KOPT-K1 (cell line): ENCODE results near the gene ZNF850.
A peak's percentile ranks its signal among the peaks of the same experiment; 100 is the strongest.
"Not testable (repeated sequence)": the region's sequence is repeated elsewhere in the genome, so short reads cannot be mapped to it uniquely, and the experiment has no call there.

Source experiments
- H3K27ac ChIP-seq: fragments of 200-600 bp; sonication (generic); 2 replicates; pipeline ENCODE4 v1.5.1; 2016; ENCODE audit warnings: antibody characterized with exemption, mild to moderate bottlenecking, low read depth, low read length; ENCODE audit not compliant: poor library complexity, severe bottlenecking
- H3K36me3 ChIP-seq: fragments of 200-600 bp; sonication (generic); 2 replicates; pipeline ENCODE4 v1.5.1; 2017; ENCODE audit warnings: antibody characterized with exemption, mild to moderate bottlenecking, low read length, moderate library complexity; ENCODE audit not compliant: insufficient read depth
- H3K9me3 ChIP-seq: fragments of 200-600 bp; sonication (generic); 2 replicates; pipeline ENCODE4 v1.5.1; 2017; ENCODE audit warnings: antibody characterized with exemption, low read length, mild to moderate bottlenecking; ENCODE audit not compliant: insufficient read depth, poor library complexity, severe bottlenecking

The ZNF850 gene

DNA sequence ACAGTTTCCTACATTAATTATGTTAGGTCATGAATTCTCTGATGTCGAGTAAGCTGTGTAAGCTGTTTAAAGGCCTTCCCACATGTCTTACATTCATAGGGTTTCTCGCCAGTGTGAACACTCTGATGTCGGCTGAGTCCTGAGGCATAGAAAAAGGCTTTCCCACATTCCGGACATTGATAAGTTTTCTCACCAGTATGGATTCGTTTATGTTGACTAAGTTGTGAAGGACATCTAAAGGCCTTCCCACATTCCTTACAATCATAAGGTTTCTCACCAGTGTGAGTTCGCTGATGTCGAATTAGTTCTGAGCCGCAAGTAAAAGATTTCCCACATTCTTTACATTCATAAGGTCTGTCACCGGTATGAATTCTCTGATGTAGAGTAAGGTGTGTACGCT lies 24.9 kb downstream of the ZNF850 start:
- Histone ChIP-seq H3K27ac (no peak overlapping the region), H3K9me3 (peaks cover 100% of the 10 kb centered on the region), H3K36me3 (peaks cover 86% of the 10 kb centered on the region)

DNA sequence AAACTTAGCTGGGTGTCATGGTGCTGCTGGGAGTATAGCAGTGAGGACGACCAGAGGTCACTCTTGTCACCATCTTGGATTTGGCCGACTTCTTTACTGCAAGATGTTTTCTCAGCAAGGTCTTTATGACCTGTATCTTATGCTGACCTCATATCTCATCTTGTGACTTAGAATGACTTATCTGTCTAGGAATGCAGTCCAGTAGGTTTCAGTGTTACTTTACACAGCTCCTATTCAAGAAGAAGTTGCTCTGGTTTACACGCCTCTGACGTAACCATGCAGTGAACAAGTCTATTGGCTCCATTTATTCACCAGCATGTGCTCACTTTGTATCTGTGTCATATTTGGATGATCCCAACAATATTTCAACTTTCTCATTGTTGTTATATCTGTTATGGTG lies 26.7 kb downstream of the ZNF850 start:
- H3K9me3 ChIP-seq = peaks cover 98% of the 10 kb centered on the region
- H3K36me3 ChIP-seq = peaks cover 67% of the 10 kb centered on the region
- H3K27ac ChIP-seq = no peak overlapping the region

DNA sequence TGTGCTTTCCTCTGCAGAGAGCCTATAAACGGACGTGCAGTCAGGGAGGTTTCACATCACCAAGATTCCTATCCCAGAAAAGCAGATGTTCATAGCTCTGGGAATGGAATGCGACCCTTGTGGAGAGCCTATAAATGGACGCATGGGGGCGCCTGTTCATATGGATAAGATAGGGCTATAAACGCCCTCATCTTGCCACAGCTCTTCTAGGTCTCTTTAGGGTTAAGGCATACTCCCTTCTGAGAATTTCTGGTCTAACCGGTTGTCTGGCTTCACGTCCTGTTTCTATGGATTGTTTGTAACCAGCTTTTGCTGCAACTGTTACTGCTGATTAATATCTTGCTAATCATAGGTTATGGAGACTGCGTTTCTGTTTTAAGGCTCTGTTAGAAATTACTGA lies 36.4 kb downstream of the ZNF850 start:
- Histone ChIP-seq H3K36me3 (peaks cover 13% of the 10 kb centered on the region; the same call in 1 of the 2 replicates), H3K9me3 (peaks cover 96% of the 10 kb centered on the region)
- H3K27ac ChIP-seq = not testable (repeated sequence)

GRCh38 chr19:36719687-36720556 lies 52.7 kb downstream of the ZNF850 start:
- H3K36me3 ChIP-seq = peaks cover 78% of the 10 kb centered on the region
- no peak overlapping the region for H3K27ac ChIP-seq
- peaks cover 99% of the 10 kb centered on the region for H3K9me3 ChIP-seq

DNA sequence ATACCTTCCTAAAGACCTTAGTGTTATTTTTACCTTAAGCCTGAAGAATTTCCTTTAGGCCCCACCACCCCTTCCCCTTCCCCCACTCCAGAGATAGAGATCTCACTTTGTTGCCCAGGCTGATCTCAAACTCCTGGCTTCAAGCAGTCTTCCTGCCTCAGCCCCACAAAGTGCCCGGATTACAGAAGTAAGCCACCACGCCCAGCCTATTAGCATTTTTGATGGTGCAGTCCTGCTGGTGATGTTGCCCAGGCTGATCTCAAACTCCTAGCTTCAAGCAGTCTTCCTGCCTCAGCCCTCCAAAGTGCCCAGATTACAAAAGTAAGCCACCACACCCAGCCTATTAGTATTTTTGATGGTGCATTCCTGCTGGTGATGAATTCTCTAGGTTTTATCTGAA lies 63.2 kb downstream of the ZNF850 start:
- Histone ChIP-seq H3K27ac (no peak overlapping the region), H3K36me3 (peaks cover 91% of the 10 kb centered on the region), H3K9me3 (peaks cover 100% of the 10 kb centered on the region)

- Histone ChIP-seq H3K36me3 (peaks cover 77% of the 10 kb centered on the region), H3K9me3 (peaks cover 89% of the 10 kb centered on the region), H3K27ac (no peak overlapping the region)
These were observed 65.5 kb downstream of the ZNF850 start for GRCh38 chr19:36707134-36707533.

DNA sequence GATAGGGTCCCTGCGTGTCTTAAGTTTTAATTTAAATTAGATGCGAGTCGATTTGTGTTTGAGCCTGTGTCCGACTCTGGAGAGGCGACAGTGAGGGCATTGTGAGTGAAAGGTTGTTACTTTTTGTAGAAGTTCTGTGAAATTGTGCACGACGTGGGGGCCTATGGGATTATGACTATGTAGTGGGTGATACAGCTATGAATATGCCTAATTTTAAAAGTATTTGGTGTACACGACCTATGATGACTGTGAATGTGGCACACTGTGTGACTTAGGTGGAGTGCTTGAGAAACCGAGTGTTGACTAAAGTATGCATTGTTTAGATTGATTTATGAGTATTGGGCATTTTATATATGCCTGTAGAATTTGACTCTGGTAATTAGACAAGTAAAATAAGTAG lies 84.5 kb downstream of the ZNF850 start:
- peaks cover 61% of the 10 kb centered on the region for H3K36me3 ChIP-seq
- peak overlapping the region; percentile 71 for H3K27ac ChIP-seq
- H3K9me3 ChIP-seq = peaks cover 40% of the 10 kb centered on the region

DNA sequence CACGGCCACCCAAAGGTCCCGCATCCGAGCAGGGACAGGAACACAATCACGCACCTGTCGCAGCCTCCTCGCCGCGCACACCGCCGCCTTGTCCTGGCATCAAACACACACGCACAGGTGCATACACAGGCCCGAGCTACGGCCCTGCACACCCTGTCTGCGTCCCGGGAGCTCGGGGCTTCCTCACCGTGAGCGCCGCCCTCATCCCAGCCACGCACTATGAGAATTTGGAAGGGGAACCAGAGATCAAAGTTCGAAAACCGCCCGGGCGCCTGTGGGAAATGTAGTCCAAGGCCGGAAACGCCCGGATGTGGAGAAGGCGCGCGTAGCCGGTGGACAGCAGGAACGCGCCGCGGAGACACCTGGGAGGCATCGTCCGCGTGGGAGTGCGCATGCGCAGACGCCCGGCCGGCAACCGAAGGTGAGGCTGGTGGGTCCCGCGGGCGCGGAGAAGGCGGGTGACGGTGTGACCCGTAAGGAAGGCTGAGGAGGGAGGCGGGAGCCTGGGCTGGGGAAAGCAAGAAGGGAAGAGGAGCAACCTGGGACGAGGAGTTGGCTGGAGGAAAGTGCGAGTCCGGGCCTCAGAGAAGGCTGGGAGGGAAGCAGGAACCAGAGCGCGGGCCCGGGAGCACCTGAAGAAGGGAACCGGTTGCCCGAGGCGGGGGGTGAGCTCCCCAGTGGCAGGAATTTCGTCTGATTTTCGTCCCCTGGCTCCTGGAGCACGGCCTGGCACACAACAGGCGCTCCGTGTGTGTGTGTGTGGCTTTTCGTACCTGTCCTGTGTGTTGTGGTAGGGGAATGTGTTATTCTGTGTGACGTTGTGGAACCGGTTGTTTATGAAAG lies 85.2 kb downstream of the ZNF850 start, which contains the start of gene ZNF567:
Gene ZNF567 (plus strand): TSS at position 399 of the 843 bp plus-strand sequence. CDS start 7,256 bp downstream, outside the sequence.
- peaks cover 34% of the 10 kb centered on the region for H3K9me3 ChIP-seq

GRCh38 chr19:36686365-36687213 lies 86.0 kb downstream of the ZNF850 start:
- peaks cover 26% of the 10 kb centered on the region for H3K9me3 ChIP-seq
- H3K36me3 ChIP-seq = peaks cover 52% of the 10 kb centered on the region
- H3K27ac ChIP-seq = peak overlapping the region; percentile 71

More for the DNA sequence above, 85.2 kb downstream of the ZNF850 start, which contains the start of gene ZNF567:
- H3K27ac ChIP-seq = peak within 1 kb of the TSS; percentile 71
- peaks cover 54% of the 10 kb centered on the region for H3K36me3 ChIP-seq

DNA sequence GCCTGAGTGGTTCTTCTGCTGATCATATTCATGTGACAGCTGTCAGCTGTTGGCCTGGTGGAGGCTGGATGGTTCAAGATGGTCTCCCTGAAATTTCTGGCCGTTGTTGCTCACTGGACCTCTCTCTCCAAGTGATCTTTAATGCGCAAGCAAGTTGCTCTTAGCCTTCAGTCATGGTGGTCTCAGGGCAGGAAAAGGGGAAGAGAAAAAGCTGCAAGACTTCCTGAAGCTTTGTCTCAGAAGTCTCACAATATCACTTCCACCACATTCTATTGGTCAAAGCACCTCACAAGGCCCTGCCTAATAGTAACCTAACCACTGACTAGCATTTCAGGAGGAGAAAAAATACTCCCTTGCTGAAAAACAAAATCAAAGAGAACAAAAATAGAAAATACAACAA lies 86.8 kb downstream of the ZNF850 start:
- Histone ChIP-seq H3K27ac (no peak overlapping the region), H3K36me3 (peaks cover 50% of the 10 kb centered on the region), H3K9me3 (peaks cover 18% of the 10 kb centered on the region)

GRCh38 chr19:36679455-36679854 lies 93.2 kb downstream of the ZNF850 start:
- H3K9me3 ChIP-seq = peaks cover 39% of the 10 kb centered on the region
- peaks cover 52% of the 10 kb centered on the region for H3K36me3 ChIP-seq
- no peak overlapping the region for H3K27ac ChIP-seq

DNA sequence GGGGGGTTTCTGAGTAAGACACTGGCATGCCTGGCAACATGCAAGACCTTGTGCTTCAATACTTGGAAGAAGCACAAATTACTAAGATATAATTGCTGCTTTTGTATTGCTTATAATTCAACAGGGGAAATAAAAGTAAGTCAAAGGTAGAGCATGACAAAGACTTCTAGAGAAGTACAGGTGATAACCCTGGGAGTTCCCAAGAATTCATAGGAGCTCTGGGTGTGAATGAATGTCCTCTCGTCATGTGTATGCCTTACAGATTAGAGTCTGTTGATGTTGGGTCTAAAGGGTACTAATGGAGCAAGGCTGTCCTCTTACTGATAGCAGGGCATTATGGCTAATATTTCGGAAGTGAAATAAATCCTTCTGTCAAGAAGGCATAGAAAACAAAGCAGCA lies 98.4 kb downstream of the ZNF850 start:
- peaks cover 60% of the 10 kb centered on the region for H3K9me3 ChIP-seq
- peaks cover 36% of the 10 kb centered on the region for H3K36me3 ChIP-seq
- H3K27ac ChIP-seq = no peak overlapping the region

- H3K27ac ChIP-seq = no peak overlapping the region
- H3K36me3 ChIP-seq = peaks cover 21% of the 10 kb centered on the region
- H3K9me3 ChIP-seq = peaks cover 49% of the 10 kb centered on the region
These were observed 100.2 kb downstream of the ZNF850 start for GRCh38 chr19:36672368-36672767.

GRCh38 chr19:36668646-36669045 lies 104.0 kb downstream of the ZNF850 start:
- Histone ChIP-seq H3K27ac (no peak overlapping the region), H3K9me3 (peaks cover 43% of the 10 kb centered on the region), H3K36me3 (peaks cover 29% of the 10 kb centered on the region)
